ENCODE measurements around the gene JAK1.
A peak's percentile ranks its signal among the peaks of the same experiment; 100 is the strongest.
"Not testable (repeated sequence)": the region's sequence is repeated elsewhere in the genome, so short reads cannot be mapped to it uniquely, and the experiment has no call there.

The JAK1 gene

DNA sequence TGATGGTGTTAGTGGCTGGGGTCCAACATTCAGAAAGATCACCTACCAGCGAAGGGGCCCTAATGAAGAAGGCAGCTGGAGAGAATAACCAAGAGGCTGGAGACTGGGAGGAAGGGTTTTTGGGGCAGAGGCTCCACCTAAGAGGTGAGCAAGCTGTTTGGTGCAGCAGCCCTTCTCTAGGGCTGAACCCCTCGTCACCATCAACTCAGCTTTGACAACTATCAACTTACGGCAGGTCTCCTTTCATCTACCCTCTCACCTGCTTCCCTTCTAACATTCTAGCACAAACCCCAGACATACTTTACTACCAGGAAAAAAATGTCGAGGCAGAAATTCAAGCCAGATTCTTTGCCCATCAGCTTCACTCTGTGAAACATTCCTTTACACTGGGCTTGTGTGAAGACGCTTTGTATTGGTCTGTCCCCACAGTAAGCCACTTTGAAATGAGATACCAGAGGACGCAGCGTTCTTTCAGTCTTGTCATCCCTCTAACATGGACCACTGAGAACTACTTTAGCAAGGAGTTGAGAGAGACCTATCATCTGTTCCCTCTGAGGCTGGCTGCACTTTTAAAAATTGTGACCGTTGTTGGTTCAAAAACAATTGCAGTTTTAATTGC, 136.8 kb downstream of the JAK1 start:
- DNase-seq, result no peak

DNA sequence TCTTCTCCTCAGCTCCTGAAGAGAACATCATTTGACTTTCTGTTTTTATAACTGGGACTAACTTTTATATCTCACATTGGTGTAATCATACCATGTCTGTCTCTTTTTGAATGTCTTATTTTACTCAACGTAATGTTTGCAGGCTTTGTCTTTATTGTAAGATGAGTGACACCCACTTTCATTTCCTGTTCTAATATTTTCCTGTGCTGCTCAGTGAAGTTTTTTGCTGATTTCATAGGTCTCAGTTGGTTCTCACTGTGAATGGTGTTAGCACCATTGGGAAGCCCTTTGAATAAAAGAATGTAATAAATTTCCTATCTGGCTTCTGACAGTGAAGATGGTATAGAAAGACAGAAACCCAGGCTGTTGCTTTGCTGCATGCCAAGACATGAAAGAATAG, 137.5 kb downstream of the JAK1 start:
- DNase-seq, result peak; percentile 21

GRCh38 chr1:64826991-64827390, 139.4 kb downstream of the JAK1 start:
- DNase-seq, result peak; percentile 66

DNA sequence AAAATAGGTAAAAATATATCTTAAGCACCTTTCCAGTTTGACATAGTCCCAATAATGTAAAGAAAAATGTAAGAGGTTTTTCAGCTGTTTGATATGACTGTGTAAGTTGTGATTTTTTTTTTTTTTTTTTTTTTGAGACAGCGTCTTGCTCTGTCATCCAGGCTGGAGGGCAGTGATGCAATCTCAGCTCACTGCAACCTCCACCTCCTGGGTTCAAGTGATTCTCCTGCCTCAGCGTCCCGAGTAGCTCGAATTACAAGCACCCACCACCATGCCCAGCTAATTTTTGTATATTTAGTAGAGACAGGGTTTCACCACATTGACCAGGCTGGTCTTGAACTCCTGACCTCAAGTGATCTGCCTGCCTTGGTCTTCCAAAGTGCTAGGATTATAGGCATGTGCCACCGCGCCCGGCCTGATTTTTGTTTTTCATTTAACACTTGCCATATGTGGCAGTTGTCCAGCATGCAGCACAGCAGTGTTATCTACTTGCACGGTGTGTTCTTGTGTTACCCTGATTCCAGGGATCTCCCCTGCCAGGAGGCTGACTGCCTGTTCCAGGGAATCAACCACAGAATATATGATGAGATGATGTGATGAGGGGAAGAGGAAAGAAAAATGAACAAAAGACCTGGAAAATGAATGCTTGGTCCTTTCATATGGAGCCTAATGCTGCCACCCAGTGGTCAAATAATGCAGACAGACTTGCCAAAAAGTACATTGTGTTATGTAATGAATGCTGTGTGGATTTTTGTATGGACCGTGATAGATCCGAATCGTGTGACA, 142.5 kb downstream of the JAK1 start:
- DNase-seq, result peak; percentile 78

- no peak for DNase-seq
These were observed 143.7 kb downstream of the JAK1 start for GRCh38 chr1:64822621-64823020.

DNA sequence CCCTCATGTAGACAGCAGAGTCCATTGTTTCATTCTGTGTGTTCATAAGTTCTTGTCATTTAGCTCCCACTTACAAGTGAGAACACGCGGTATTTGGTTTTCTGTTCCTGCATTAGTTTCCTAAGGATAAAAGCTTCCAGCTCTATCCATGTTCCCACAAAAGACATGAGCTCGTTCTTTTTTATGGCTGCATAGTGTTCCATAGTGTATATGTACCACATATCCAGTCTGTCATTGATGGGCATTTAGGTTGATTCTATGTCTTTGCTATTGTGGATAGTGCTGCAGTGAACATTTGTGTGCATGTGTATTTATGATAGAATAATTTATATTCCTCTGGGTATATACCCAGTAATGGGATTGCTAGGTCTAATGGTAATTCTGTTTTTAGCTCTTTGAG, 145.8 kb downstream of the JAK1 start:
- not testable (repeated sequence) for DNase-seq

DNA sequence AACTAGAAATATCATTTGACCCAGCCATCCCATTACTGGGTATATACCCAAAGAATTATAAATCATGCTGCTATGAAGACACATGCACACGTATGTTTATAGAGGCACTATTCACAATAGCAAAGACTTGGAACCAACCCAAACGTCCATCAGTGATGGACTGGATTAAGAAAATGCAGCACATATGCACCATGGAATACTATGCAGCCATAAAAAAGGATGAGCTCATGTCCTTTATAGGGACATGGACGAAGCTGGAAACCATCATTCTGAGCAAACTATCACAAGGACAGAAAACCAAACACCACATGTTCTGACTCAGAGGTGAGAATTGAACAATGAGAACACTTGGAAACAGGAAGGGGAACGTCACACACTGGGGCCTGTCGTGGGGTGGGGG, 149.0 kb downstream of the JAK1 start:
- DNase-seq, result not testable (repeated sequence)

DNA sequence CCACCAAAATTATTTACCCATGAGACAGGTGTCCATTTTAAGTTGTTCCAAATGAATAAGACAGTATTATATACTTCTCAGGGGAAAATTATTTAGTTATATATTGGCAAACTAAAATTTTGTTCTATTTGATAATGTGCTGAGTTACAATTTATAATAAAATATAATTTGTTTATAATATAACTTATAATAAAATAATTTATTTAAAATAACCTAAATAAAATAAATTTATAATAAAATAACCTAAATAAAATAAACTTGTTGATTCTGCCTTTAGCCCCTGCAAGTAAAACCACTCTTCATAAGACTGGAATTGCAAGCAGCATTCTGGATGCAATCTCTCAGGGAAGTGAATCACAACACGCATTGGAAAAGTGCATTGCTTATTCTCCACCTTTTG, 151.9 kb downstream of the JAK1 start:
- DNase-seq, result no peak

DNA sequence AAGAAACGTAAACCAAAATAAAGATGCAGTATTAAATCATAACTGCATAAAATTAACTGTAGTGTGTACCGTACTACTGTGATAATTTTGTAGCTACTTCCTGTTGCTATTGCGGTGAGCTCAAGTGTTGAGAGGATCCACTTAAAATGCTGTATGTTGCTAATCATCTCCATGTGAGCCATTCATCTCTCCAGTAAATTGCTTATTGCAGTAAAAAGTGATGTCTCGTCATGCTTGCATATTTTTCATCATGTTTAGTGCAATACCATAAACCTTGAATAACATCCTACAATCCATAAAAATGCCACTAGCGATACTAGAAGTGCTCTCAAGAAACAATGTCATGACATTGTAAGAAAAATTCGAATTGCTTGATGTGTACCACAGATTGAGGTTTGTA, 155.2 kb downstream of the JAK1 start:
- no peak for DNase-seq

DNA sequence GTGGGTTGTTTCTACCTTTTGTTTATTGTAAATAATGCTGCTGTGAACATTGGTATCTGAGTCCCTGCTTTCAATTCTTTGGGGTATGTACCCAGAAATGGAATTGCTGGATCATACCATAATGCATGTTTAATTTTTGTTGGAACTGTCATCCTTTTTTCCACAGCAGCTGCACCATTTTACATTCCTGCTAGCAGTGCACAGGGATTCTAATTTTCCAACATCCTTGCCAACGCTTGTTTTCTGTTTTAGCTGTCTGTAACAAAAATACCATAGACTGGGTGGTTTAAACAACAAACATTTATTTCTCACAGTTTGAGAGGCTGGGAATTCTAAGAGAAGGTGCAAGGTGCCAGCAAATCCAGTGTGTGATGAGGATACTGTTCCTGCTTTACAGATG, 156.3 kb downstream of the JAK1 start:
- no peak for DNase-seq

- no peak for DNase-seq
These were observed 157.0 kb downstream of the JAK1 start for GRCh38 chr1:64809309-64809708.

- no peak for DNase-seq
These were observed 164.4 kb downstream of the JAK1 start for GRCh38 chr1:64801851-64802523.

GRCh38 chr1:64798872-64799271, 167.5 kb downstream of the JAK1 start:
- DNase-seq, result no peak

DNA sequence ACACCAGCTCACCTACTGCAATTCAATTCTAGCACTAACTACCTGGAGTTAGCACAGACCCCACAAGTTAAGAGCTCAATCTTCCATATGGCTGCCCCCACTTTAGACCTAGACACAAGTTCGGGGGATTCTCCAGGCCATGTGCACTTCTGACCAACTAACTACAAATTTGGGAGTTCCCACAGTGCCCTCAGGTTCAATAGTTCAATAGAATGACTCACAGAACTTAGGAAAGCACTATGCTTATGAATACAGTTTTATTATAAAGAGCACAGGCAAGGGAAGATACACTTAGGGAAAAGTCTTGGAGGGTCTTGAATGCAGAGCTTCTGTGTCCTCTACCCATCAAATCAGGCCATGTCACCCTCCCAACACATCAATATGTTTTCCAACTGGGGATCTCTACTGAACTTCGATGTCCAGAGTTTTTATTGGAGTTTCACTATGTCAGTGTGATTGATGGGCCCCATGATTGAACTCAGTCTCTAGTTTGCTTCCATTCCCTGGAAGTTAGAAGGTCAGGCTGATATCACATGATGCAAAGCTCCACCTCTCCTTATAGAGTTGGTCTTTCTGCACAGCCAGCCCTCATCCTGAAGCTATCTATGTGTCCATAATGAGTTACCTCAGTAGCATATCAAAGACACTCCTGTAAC, 175.4 kb downstream of the JAK1 start:
- DNase-seq, result no peak
